ENCODE data around the gene ERO1B.

The ERO1B gene

DNA sequence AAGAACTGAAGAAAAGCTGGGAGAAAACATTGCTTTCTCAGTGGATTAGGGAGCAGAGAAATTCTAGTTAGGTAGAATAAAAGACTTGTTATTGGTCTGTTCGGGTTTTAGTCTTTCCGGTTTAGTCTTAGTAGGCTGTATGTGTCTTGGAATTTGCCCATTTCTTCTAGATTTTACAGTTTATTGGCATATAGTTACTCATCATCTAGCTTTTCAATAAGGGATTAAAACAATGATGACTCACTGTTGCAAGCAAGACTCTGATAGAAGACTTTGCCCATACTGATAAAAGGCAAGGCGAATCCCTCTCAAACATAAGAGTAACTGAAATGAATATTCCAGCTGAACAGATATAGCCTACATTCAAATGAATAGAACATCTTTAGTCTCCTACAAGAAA lies 77.1 kb downstream of the ERO1B start:
- TF ChIP-seq CTCF (IDR thresholded peaks at IDR 0.05; ENCODE audit: low read depth, low read length) (no peak), EZH2phosphoT487 (IDR thresholded peaks at IDR 0.05; ENCODE audit: low read depth) (no peak)
- peaks cover 10% of the 10 kb centered on the region; the same call in 1 of the 2 replicates for H4K20me1 ChIP-seq (ENCODE audit: insufficient read depth, low read length)
- peaks cover 30% of the 10 kb centered on the region for H3K79me2 ChIP-seq (ENCODE audit: low read length)
- no peak overlapping the region for H3K9ac ChIP-seq (ENCODE audit: low read length)
- H3K4me3 ChIP-seq (ENCODE audit: low read length) = no peak overlapping the region
- no peaks in the 10 kb centered on the region for H3K4me1 ChIP-seq (ENCODE audit: low read length)
- no peak overlapping the region for H2AFZ ChIP-seq (ENCODE audit: low read depth, low read length)
- peaks cover 12% of the 10 kb centered on the region; the same call in 1 of the 2 replicates for H3K9me3 ChIP-seq (ENCODE audit: insufficient read depth, low read length)
- no peaks in the 10 kb centered on the region for H3K27me3 ChIP-seq (ENCODE audit: low read depth, low read length)
- no peak overlapping the region for H3K4me2 ChIP-seq (ENCODE audit: low read length)
- H3K36me3 ChIP-seq (replicated peaks; ENCODE audit: low read depth, low read length) = peaks cover 84% of the 10 kb centered on the region
- H3K27ac ChIP-seq (ENCODE audit: low read length) = no peak overlapping the region

DNA sequence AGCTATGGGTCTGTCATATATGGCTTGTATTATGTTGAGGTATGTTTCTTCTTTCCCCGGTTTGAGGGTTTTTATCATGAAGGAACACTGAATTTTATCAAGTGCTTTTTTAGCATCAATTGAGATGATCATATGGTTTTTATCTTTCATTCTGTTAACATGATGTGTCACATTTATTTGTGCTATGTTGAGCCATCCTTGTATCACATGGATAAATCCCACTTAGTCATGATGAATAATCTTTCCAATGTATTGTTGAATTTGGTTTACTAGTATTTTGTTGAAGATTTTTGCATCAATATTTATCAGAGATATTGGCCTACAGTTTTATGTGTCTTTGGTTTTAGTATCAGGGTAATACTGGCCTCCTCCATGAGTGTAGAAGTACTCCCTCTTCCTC lies 77.7 kb downstream of the ERO1B start:
- TF ChIP-seq EZH2phosphoT487 (IDR thresholded peaks at IDR 0.05; ENCODE audit: low read depth) = no peak
- TF ChIP-seq CTCF (IDR thresholded peaks at IDR 0.05; ENCODE audit: low read depth, low read length) = no peak
- no peak overlapping the region for H3K27ac ChIP-seq (ENCODE audit: low read length)
- H3K79me2 ChIP-seq (ENCODE audit: low read length) = peaks cover 33% of the 10 kb centered on the region
- peaks cover 12% of the 10 kb centered on the region; the same call in 1 of the 2 replicates for H3K9me3 ChIP-seq (ENCODE audit: insufficient read depth, low read length)
- H3K4me2 ChIP-seq (ENCODE audit: low read length) = no peak overlapping the region
- peaks cover 84% of the 10 kb centered on the region for H3K36me3 ChIP-seq (replicated peaks; ENCODE audit: low read depth, low read length)
- H3K9ac ChIP-seq (ENCODE audit: low read length) = no peak overlapping the region
- no peaks in the 10 kb centered on the region for H3K4me1 ChIP-seq (ENCODE audit: low read length)
- H4K20me1 ChIP-seq (ENCODE audit: insufficient read depth, low read length) = peaks cover 10% of the 10 kb centered on the region; the same call in 1 of the 2 replicates
- no peak overlapping the region for H3K4me3 ChIP-seq (ENCODE audit: low read length)
- H2AFZ ChIP-seq (ENCODE audit: low read depth, low read length) = no peak overlapping the region
- H3K27me3 ChIP-seq (ENCODE audit: low read depth, low read length) = no peaks in the 10 kb centered on the region

GRCh38 chr1:236201786-236202185 lies 80.0 kb downstream of the ERO1B start:
- Histone ChIP-seq H3K4me1 (ENCODE audit: low read length) (no peaks in the 10 kb centered on the region), H3K4me3 (ENCODE audit: low read length) (no peak overlapping the region), H3K9me3 (ENCODE audit: insufficient read depth, low read length) (peaks cover 12% of the 10 kb centered on the region; the same call in 1 of the 2 replicates), H2AFZ (ENCODE audit: low read depth, low read length) (no peak overlapping the region), H3K27me3 (ENCODE audit: low read depth, low read length) (no peaks in the 10 kb centered on the region), H3K79me2 (ENCODE audit: low read length) (peaks cover 48% of the 10 kb centered on the region), H3K4me2 (ENCODE audit: low read length) (no peak overlapping the region), H3K9ac (ENCODE audit: low read length) (no peak overlapping the region), H3K27ac (ENCODE audit: low read length) (no peak overlapping the region), H4K20me1 (ENCODE audit: insufficient read depth, low read length) (peaks cover 17% of the 10 kb centered on the region), H3K36me3 (replicated peaks; ENCODE audit: low read depth, low read length) (peaks cover 79% of the 10 kb centered on the region)
- TF ChIP-seq CTCF (IDR thresholded peaks at IDR 0.05; ENCODE audit: low read depth, low read length) (no peak), EZH2phosphoT487 (IDR thresholded peaks at IDR 0.05; ENCODE audit: low read depth) (no peak)

DNA sequence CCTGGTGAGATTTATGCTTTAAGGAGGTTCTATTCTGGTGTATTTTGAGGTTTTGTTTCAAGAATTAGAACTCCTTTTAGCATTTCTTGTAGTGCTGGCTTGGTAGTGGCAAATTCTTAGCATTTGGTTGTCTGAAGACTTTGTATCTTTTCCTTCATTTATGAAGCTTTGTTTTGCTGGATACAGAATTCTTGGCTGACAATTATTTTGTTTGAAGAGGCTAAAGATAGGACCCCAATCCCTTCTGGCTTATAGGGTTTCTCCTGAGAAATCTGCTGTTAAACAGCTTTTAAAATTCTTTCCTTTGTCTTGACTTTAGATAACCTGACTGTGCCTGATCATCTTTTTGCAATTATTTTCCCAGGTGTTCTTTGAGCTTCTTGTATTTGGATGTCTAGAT lies 80.8 kb downstream of the ERO1B start:
- H3K27me3 ChIP-seq (ENCODE audit: low read depth, low read length) = no peaks in the 10 kb centered on the region
- H3K4me3 ChIP-seq (ENCODE audit: low read length) = no peak overlapping the region

More for the DNA sequence above, 80.8 kb downstream of the ERO1B start:
- Histone ChIP-seq H3K36me3 (replicated peaks; ENCODE audit: low read depth, low read length) (peaks cover 77% of the 10 kb centered on the region), H4K20me1 (ENCODE audit: insufficient read depth, low read length) (peaks cover 17% of the 10 kb centered on the region), H2AFZ (ENCODE audit: low read depth, low read length) (no peak overlapping the region), H3K79me2 (ENCODE audit: low read length) (peaks cover 48% of the 10 kb centered on the region), H3K4me2 (ENCODE audit: low read length) (no peak overlapping the region), H3K4me1 (ENCODE audit: low read length) (no peaks in the 10 kb centered on the region), H3K9ac (ENCODE audit: low read length) (no peak overlapping the region), H3K27ac (ENCODE audit: low read length) (no peak overlapping the region), H3K9me3 (ENCODE audit: insufficient read depth, low read length) (peaks cover 12% of the 10 kb centered on the region; the same call in 1 of the 2 replicates)
- no peak for TF ChIP-seq CTCF (IDR thresholded peaks at IDR 0.05; ENCODE audit: low read depth, low read length)
- TF ChIP-seq EZH2phosphoT487 (IDR thresholded peaks at IDR 0.05; ENCODE audit: low read depth) = no peak

All from OCI-LY3 (cell line).